RWPE2 (cell line): Measurements from ENCODE around the gene METTL27.
A peak's percentile ranks its signal among the peaks of the same experiment; 100 is the strongest.

ENCODE experiments used
- ATAC-seq: fragments of 200-7000 bp; cut with Tn5 transposase; 3 replicates; pipeline ENCODE4 v1.9.1; 2021; ENCODE audit warnings: low read depth
- DNase-seq: peaks from one replicate; pipeline ENCODE4 v3.0.0-alpha.2; 2020; ENCODE audit warnings: low spot score
- H3K27ac ChIP-seq: fragments of 450-650 bp; 2 replicates; pipeline ENCODE4 v1.5.1; 2017; ENCODE audit warnings: mild to moderate bottlenecking; ENCODE audit not compliant: poor library complexity, severe bottlenecking
- H3K27me3 ChIP-seq: fragments of 250-450 bp; sonication (Bioruptor Pico); 2 replicates; pipeline ENCODE4 v1.5.1; 2021; ENCODE audit warnings: mild to moderate bottlenecking, moderate library complexity; ENCODE audit not compliant: insufficient read depth, poor library complexity, severe bottlenecking
- H3K36me3 ChIP-seq: fragments of 250-450 bp; sonication (Bioruptor Pico); 2 replicates; pipeline ENCODE4 v1.5.1; 2020; ENCODE audit warnings: low read depth, mild to moderate bottlenecking, moderate library complexity
- H3K4me1 ChIP-seq: fragments of 250-450 bp; sonication (Bioruptor Pico); 2 replicates; pipeline ENCODE4 v1.5.1; 2021; ENCODE audit warnings: mild to moderate bottlenecking, moderate library complexity; ENCODE audit not compliant: insufficient read depth, poor library complexity, severe bottlenecking
- H3K4me3 ChIP-seq: fragments of 250-450 bp; sonication (Bioruptor Pico); 2 replicates; pipeline ENCODE4 v1.5.1; 2021; ENCODE audit warnings: mild to moderate bottlenecking, moderate library complexity; ENCODE audit not compliant: severe bottlenecking
- H3K9me3 ChIP-seq: fragments of 250-450 bp; sonication (Bioruptor Pico); 2 replicates; pipeline ENCODE4 v1.5.1; 2021; ENCODE audit warnings: mild to moderate bottlenecking, moderate library complexity; ENCODE audit not compliant: severe bottlenecking
- TF ChIP-seq, protein P1 (sequence below): fragments of 450-650 bp; IDR thresholded peaks from one replicate; pipeline ENCODE4 v1.5.1; 2017; ENCODE audit warnings: mild to moderate bottlenecking, moderate library complexity; ENCODE audit not compliant: poor library complexity, severe bottlenecking

Gene METTL27

GRCh38 chr7:73820013-73820412 lies 22.3 kb downstream of the METTL27 start:
- DNase-seq (no peak), ATAC-seq (no peak)
- no peaks in the 10 kb centered on the region for H3K9me3 ChIP-seq
- H3K27me3 ChIP-seq: no peaks in the 10 kb centered on the region
- peaks cover 17% of the 10 kb centered on the region for H3K4me1 ChIP-seq
- H3K4me3 ChIP-seq: no peak overlapping the region
- H3K27ac ChIP-seq: no peak overlapping the region
- no peaks in the 10 kb centered on the region for H3K36me3 ChIP-seq
- TF ChIP-seq, protein P1, sequence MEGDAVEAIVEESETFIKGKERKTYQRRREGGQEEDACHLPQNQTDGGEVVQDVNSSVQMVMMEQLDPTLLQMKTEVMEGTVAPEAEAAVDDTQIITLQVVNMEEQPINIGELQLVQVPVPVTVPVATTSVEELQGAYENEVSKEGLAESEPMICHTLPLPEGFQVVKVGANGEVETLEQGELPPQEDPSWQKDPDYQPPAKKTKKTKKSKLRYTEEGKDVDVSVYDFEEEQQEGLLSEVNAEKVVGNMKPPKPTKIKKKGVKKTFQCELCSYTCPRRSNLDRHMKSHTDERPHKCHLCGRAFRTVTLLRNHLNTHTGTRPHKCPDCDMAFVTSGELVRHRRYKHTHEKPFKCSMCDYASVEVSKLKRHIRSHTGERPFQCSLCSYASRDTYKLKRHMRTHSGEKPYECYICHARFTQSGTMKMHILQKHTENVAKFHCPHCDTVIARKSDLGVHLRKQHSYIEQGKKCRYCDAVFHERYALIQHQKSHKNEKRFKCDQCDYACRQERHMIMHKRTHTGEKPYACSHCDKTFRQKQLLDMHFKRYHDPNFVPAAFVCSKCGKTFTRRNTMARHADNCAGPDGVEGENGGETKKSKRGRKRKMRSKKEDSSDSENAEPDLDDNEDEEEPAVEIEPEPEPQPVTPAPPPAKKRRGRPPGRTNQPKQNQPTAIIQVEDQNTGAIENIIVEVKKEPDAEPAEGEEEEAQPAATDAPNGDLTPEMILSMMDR: no peak

- DNase-seq: peak; percentile 16
- ATAC-seq: no peak
- peaks cover 5% of the 10 kb centered on the region for H3K4me1 ChIP-seq
These were observed 25.2 kb downstream of the METTL27 start for GRCh38 chr7:73817121-73817520.

GRCh38 chr7:73815436-73815835 lies 26.9 kb downstream of the METTL27 start:
- DNase-seq (no peak), ATAC-seq (no peak)
- Histone ChIP-seq H3K27me3 (no peaks in the 10 kb centered on the region), H3K36me3 (no peaks in the 10 kb centered on the region), H3K4me3 (no peak overlapping the region), H3K9me3 (no peaks in the 10 kb centered on the region), H3K4me1 (no peaks in the 10 kb centered on the region), H3K27ac (no peak overlapping the region)
- TF ChIP-seq, protein P1: no peak

More at GRCh38 chr7:73817121-73817520, 25.2 kb downstream of the METTL27 start:
- H3K36me3 ChIP-seq: no peaks in the 10 kb centered on the region
- no peak overlapping the region for H3K4me3 ChIP-seq
- H3K9me3 ChIP-seq: no peaks in the 10 kb centered on the region
- TF ChIP-seq, protein P1: no peak
- no peak overlapping the region for H3K27ac ChIP-seq
- H3K27me3 ChIP-seq: no peaks in the 10 kb centered on the region

DNA sequence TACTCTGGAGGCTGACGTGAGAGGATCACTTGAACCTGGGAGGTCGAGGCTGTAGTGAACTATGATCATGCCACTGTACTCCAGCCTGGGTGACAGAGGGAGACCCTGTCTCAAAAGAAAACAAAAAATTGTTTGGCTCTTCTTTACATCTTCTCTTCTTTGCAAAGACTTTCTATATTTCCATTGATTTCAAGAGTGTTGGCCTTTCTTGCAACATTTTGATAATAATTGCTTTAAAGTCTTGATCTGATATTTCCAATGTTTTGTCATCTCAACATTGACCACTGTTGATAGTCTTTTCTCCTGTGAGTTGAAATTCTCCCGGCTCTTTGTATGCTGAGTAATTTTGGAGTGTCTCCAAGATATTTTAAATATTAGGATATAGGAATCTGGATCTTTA lies 29.3 kb downstream of the METTL27 start:
- Histone ChIP-seq H3K36me3 (no peaks in the 10 kb centered on the region), H3K4me3 (no peak overlapping the region), H3K4me1 (peaks cover 8% of the 10 kb centered on the region), H3K9me3 (no peaks in the 10 kb centered on the region), H3K27ac (no peak overlapping the region), H3K27me3 (no peaks in the 10 kb centered on the region)
- DNase-seq (no peak), ATAC-seq (no peak)
- TF ChIP-seq, protein P1: no peak

DNA sequence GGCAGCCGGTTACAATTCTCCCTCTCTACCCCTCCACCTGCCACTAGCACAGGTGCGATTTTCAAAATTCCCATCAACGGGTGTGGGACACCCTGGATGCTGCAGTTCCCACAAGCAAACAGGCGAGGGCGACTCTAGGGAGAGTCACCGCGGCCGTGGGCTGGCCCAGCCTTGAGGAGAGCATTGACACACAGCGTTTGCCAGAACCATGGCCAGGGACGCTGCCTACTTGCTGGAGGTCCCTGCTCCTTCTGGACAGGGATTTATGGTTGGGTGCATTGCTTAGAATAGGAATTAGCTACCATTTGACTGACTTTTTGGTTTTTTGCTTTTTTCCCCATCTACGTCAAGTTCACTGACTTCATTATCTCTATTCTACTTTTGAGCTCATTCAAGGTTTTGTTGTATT lies 30.6 kb downstream of the METTL27 start:
- TF ChIP-seq, protein P1: peak; percentile 60
- Histone ChIP-seq H3K27me3 (no peaks in the 10 kb centered on the region), H3K4me1 (peaks cover 8% of the 10 kb centered on the region), H3K4me3 (no peak overlapping the region), H3K9me3 (no peaks in the 10 kb centered on the region), H3K27ac (no peak overlapping the region), H3K36me3 (no peaks in the 10 kb centered on the region)
- peak; percentile 74 for DNase-seq
- peak; percentile 84 for ATAC-seq
